DOHH2 (cell line): ENCODE measurements around the gene GSTM4.
"Not testable (repeated sequence)": the region's sequence is repeated elsewhere in the genome, so short reads cannot be mapped to it uniquely, and the experiment has no call there.

Experiments used
- H3F3A ChIP-seq: fragments of 200-600 bp; sonication (generic), shearing (Covaris generic); 2 replicates; pipeline ENCODE4 v1.6.0; 2016; ENCODE audit warnings: antibody characterized with exemption, mild to moderate bottlenecking; ENCODE audit not compliant: control insufficient read depth, insufficient read depth
- H3K27ac ChIP-seq: fragments of 200-600 bp; sonication (generic); 2 replicates; pipeline ENCODE4 v1.5.1; 2014; ENCODE audit warnings: low read depth, mild to moderate bottlenecking, low read length, moderate library complexity
- H3K27me3 ChIP-seq: fragments of 200-600 bp; sonication (generic); 2 replicates; pipeline ENCODE4 v1.6.1; 2014; ENCODE audit warnings: mild to moderate bottlenecking, low read length, mixed read lengths; ENCODE audit not compliant: control insufficient read depth
- H3K36me3 ChIP-seq: fragments of 200-600 bp; sonication (generic); 2 replicates; pipeline ENCODE4 v1.6.1; 2014; ENCODE audit warnings: mild to moderate bottlenecking, low read length, moderate library complexity, mixed read lengths; ENCODE audit not compliant: control insufficient read depth
- H3K4me1 ChIP-seq: fragments of 200-600 bp; sonication (generic); 2 replicates; pipeline ENCODE4 v1.6.1; 2014; ENCODE audit warnings: mild to moderate bottlenecking, low read length, mixed read lengths; ENCODE audit not compliant: control insufficient read depth
- H3K4me2 ChIP-seq: fragments of 200-600 bp; sonication (generic); 2 replicates; pipeline ENCODE4 v1.6.0; 2014; ENCODE audit warnings: mild to moderate bottlenecking, low read length, moderate library complexity
- H3K4me3 ChIP-seq: fragments of 200-600 bp; sonication (generic); 2 replicates; pipeline ENCODE4 v1.5.1; 2014; ENCODE audit warnings: mild to moderate bottlenecking, low read length, mixed read lengths
- H3K79me2 ChIP-seq: fragments of 200-600 bp; sonication (generic); 2 replicates; pipeline ENCODE4 v1.6.1; 2014; ENCODE audit warnings: mild to moderate bottlenecking, low read length, mixed read lengths; ENCODE audit not compliant: control insufficient read depth
- H3K9me2 ChIP-seq: fragments of 200-600 bp; sonication (generic); replicated peaks from 2 replicates; pipeline ENCODE4 v1.6.1; 2014; ENCODE audit warnings: mild to moderate bottlenecking, low read length, mixed read lengths; ENCODE audit not compliant: control insufficient read depth
- H3K9me3 ChIP-seq: fragments of 200-600 bp; sonication (generic); 2 replicates; pipeline ENCODE4 v1.6.1; 2014; ENCODE audit warnings: antibody characterized with exemption, low read length, mixed read lengths; ENCODE audit not compliant: control insufficient read depth, insufficient read depth
- H4K20me1 ChIP-seq: fragments of 200-600 bp; sonication (generic); 2 replicates; pipeline ENCODE4 v1.6.0; 2014; ENCODE audit warnings: low read depth, mild to moderate bottlenecking, antibody characterized with exemption, low read length, moderate library complexity; ENCODE audit not compliant: control insufficient read depth, insufficient read depth
- CTCF ChIP-seq: fragments of 200-600 bp; sonication (generic); IDR thresholded peaks from one replicate; pipeline ENCODE4 v1.5.1; 2014; ENCODE audit warnings: antibody characterized with exemption, mild to moderate bottlenecking, low read depth, low read length; ENCODE audit not compliant: poor library complexity, severe bottlenecking
- EZH2phosphoT487 ChIP-seq: fragments of 200-600 bp; sonication (generic); IDR thresholded peaks from 2 replicates; pipeline ENCODE4 v1.6.1; 2017; ENCODE audit warnings: borderline replicate concordance, mild to moderate bottlenecking, antibody characterized with exemption, low read length, moderate library complexity, mixed read lengths

GSTM4 gene

GRCh38 chr1:109697066-109697465 is 41.2 kb downstream of the GSTM4 start:
- H3K9me2 ChIP-seq: no peaks in the 10 kb centered on the region
- no peaks in the 10 kb centered on the region for H3K36me3 ChIP-seq
- no peaks in the 10 kb centered on the region for H3K79me2 ChIP-seq
- H4K20me1 ChIP-seq: no peaks in the 10 kb centered on the region
- H3K9me3 ChIP-seq: no peaks in the 10 kb centered on the region
- no peaks in the 10 kb centered on the region for H3K4me1 ChIP-seq
- TF ChIP-seq EZH2phosphoT487: no peak
- TF ChIP-seq CTCF: no peak
- H3K27me3 ChIP-seq: no peaks in the 10 kb centered on the region
- H3K4me3 ChIP-seq: no peak overlapping the region
- H3F3A ChIP-seq: no peaks in the 10 kb centered on the region
- no peak overlapping the region for H3K4me2 ChIP-seq
- no peak overlapping the region for H3K27ac ChIP-seq

GRCh38 chr1:109697861-109698260 is 42.0 kb downstream of the GSTM4 start:
- H3K27ac ChIP-seq, H4K20me1 ChIP-seq, H3K27me3 ChIP-seq, H3K4me3 ChIP-seq, H3K36me3 ChIP-seq, H3K79me2 ChIP-seq, H3F3A ChIP-seq, H3K4me1 ChIP-seq, H3K4me2 ChIP-seq, H3K9me3 ChIP-seq, H3K9me2 ChIP-seq: not testable (repeated sequence)

GRCh38 chr1:109702940-109703339 is 47.0 kb downstream of the GSTM4 start:
- H4K20me1 ChIP-seq, H3K27me3 ChIP-seq, H3K9me2 ChIP-seq, H3K36me3 ChIP-seq, H3K4me1 ChIP-seq, H3K79me2 ChIP-seq, H3K4me2 ChIP-seq, H3F3A ChIP-seq, H3K4me3 ChIP-seq, H3K9me3 ChIP-seq, H3K27ac ChIP-seq: not testable (repeated sequence)

- no peak for TF ChIP-seq EZH2phosphoT487
- TF ChIP-seq CTCF: no peak
- Histone ChIP-seq H3K4me3 (no peak overlapping the region), H3K27me3 (no peaks in the 10 kb centered on the region), H3K79me2 (no peaks in the 10 kb centered on the region), H4K20me1 (no peaks in the 10 kb centered on the region), H3F3A (no peaks in the 10 kb centered on the region), H3K36me3 (no peaks in the 10 kb centered on the region), H3K9me2 (no peaks in the 10 kb centered on the region), H3K9me3 (peaks cover 7% of the 10 kb centered on the region; the same call in 1 of the 2 replicates), H3K4me2 (no peak overlapping the region), H3K4me1 (no peaks in the 10 kb centered on the region), H3K27ac (no peak overlapping the region)
These were observed 48.3 kb downstream of the GSTM4 start for GRCh38 chr1:109704173-109704572.
